T-helper 2 cell treated with Interferon-gamma antibody and Interleukin-4, amounts not matched to agents 100 ng/mL and 5 ng/mL, for 36 hours (primary cell): ENCODE data around the gene OR2V1. TPM values are rescaled to one million over a fixed set of nuclear protein-coding genes. Genes with fewer than 3 reads are reported as not detected.

Source experiments
- intact Hi-C: fragments of 100-400 bp; cut with micrococcal nuclease; formaldehyde crosslinking; loops from one replicate; pipeline ENCODE4 v1.15.1; 2023
- total RNA-seq: library from RNA; stranded (reverse); gene quantifications from 2 replicates; pipeline ENCODE4 v1.2.3, GENCODE V29; 2022

Gene OR2V1
- total RNA-seq, 1 donor from 2014 or later, result not detected

DNA sequence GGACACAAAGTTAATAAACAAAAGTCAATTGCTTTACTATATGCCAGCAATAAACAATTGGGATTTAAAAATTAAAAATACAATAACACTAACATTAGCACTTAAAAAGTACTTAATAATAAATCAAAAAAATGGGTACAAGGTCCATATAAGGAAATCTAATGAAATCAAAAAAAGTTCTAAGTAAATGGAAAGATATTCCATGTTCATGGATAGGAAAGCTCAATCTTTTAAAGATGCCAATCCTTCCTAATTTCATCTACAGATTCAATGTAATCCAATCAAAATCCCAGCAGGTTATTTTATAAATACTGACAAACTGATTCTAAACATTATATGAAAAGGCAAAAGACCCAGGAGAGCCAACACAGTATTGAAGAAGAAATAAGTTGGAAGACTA, 49.0 kb downstream of the OR2V1 start:
- intact Hi-C loops, result no loop called here

GRCh38 chr5:181076920-181077319, 54.0 kb downstream of the OR2V1 start:
- intact Hi-C loops, result no loop called here

Other genes with a start within 250 kb of the OR2V1 start
- not detected in 2 replicates for gene BTNL8, start 232.0 kb downstream of the OR2V1 start, total RNA-seq
- gene BTNL3, start 142.3 kb downstream of the OR2V1 start, total RNA-seq, result not detected in 2 replicates
- gene BTNL9, start 90.9 kb downstream of the OR2V1 start, total RNA-seq, result not detected in 2 replicates
- gene OR2V2, start 16.4 kb upstream of the OR2V1 start, total RNA-seq, result not detected in 2 replicates
- 0.66 and 1.0 TPM in 2 replicates for gene TRIM7, start 74.0 kb upstream of the OR2V1 start, total RNA-seq
- gene TRIM41, start 92.1 kb upstream of the OR2V1 start, total RNA-seq, result 34.6 and 38.5 TPM in 2 replicates
- gene RACK1, start 112.7 kb upstream of the OR2V1 start, total RNA-seq, result 1,850 and 1,865 TPM in 2 replicates
- gene TRIM52, start 130.0 kb upstream of the OR2V1 start, total RNA-seq, result 20.7 and 22.8 TPM in 2 replicates
- not detected in 2 replicates for gene OR4F3, start 236.1 kb upstream of the OR2V1 start, total RNA-seq